Sigmoid colon (tissue), 7 donors: ENCODE measurements around the gene TMEM198. TPM values are rescaled to one million over a fixed set of nuclear protein-coding genes. Genes with fewer than 3 reads are reported as not detected.

Source experiments
- DNase-seq: peaks from one replicate; pipeline ENCODE4 v3.0.0-alpha.2; 2019
- H3K27ac ChIP-seq, 4 donors: fragments of 200-600 bp; sonication (generic); one replicate each; pipeline ENCODE4 v1.5.1; 2016 to 2019; ENCODE audit warnings: mild to moderate bottlenecking in 1 of 4
- H3K27me3 ChIP-seq, 3 donors: fragments of 200-600 bp; sonication (generic); one replicate each; pipeline ENCODE4 v1.5.1; 2019; ENCODE audit warnings: mild to moderate bottlenecking in 1 of 3
- H3K36me3 ChIP-seq, 4 donors: fragments of 200-600 bp; sonication (generic); one replicate each; pipeline ENCODE4 v1.5.1; 2016 to 2019
- H3K4me1 ChIP-seq, 4 donors: fragments of 200-600 bp; sonication (generic); one replicate each; pipeline ENCODE4 v1.5.1; 2017 to 2019
- H3K4me3 ChIP-seq, 4 donors: fragments of 200-600 bp; sonication (generic); one replicate each; pipeline ENCODE4 v1.5.1; 2017 to 2019; ENCODE audit warnings: mild to moderate bottlenecking in 2 of 4, moderate library complexity in 1 of 4
- H3K9me3 ChIP-seq, 4 donors: fragments of 200-600 bp in 3 of 4; sonication (generic) in 3 of 4; one replicate each; pipeline versions ENCODE4 v1.5.1 to v1.6.1; 2013 to 2019
- EP300 ChIP-seq, 4 donors: sonication (generic); formaldehyde crosslinking; IDR thresholded peaks; one replicate each; pipeline ENCODE4 v1.6.1; 2017; ENCODE audit warnings: antibody characterized with exemption in 4 of 4
- POLR2A ChIP-seq, 2 donors: fragments of 450-650 bp; IDR thresholded peaks; one replicate each; pipeline ENCODE4 v1.6.1; 2016; ENCODE audit warnings: antibody characterized with exemption in 2 of 2, mild to moderate bottlenecking in 2 of 2, moderate library complexity in 2 of 2
- POLR2AphosphoS5 ChIP-seq, 4 donors: sonication (generic); formaldehyde crosslinking; IDR thresholded peaks; one replicate each; pipeline ENCODE4 v1.6.1; 2017; ENCODE audit warnings: antibody characterized with exemption in 4 of 4
- WGBS, 2 donors: extraction: QIAGEN DNeasy Blood & Tissue Kit; methylation state at CpG; one replicate each; pipeline ENCODE4 v1.1.7; 2013; 5-methylcytosine and 5-hydroxymethylcytosine counted together
- intact Hi-C: fragments of 100-400 bp; cut with DNase I; formaldehyde crosslinking; loops from one replicate; pipeline ENCODE4 v1.15.1; 2023
- polyA plus RNA-seq, 3 donors: library from polyadenylated mRNA; stranded (reverse); fragments of 200-250 nt; gene quantifications; one replicate each; pipeline ENCODE4 v1.2.3, GENCODE V29; 2013
- total RNA-seq, 4 donors: library from RNA; depleted of rRNA; stranded (reverse); fragments of >200 nt; gene quantifications; one replicate each; pipeline ENCODE4 v1.1.0, GENCODE V29; 2016
- TF ChIP-seq, protein P1 (sequence below), 4 experiments: fragments of 450-650 bp in 3 of 4; fragments of 200-600 bp in 1 of 4; IDR thresholded peaks; one replicate each; pipeline ENCODE4 v1.5.1; 2016 to 2019; ENCODE audit warnings: antibody characterized with exemption in 4 of 4, mild to moderate bottlenecking in 3 of 4, moderate library complexity in 2 of 4
- donor health status: healthy with polysubstance abuse.
- donor health status: Bipolar disorder and iron deficiency.
- donor health status: healthy.

The TMEM198 gene
- total and polyA plus RNA-seq, 7 donors: 0.71 to 3.9 (median 1.6) TPM; not detected in 1

DNA sequence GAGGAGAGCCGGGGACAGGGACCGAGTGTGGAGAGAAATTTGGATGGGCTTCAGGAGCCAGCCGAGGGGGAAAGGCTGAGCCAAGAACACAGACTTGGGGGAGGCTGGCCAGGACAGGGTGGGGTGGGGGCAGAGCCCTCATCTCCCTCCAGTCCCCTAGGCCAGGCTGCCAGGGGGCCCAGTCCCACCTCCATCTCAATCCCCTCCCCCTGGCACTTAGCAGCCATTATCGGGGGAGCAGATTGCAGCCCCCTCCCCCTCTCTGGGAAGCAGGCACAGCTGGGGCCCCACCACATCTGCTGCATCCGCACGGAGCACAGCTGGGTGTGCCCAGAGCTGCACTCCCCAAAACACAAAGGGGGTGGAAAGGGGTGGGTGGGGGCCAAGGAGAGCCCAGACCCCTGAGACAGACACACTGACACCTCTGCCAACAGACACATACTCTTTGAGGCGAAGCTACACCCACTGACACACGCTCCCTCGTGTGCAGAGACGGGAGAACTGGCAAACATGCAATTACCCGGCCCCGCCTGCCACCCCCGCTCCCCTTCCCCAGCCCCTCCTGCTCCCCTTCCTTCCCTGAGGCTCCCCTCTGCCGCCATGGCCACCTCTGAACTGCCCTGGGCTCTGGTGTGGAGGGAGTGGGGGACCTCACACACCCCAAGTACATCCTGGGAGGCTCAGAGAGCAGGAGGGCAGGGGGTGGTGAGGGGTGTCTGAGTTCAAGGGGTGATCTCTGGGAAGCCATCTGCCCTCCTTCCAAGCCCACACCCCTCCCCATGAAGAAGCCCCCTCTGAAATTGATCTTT, 34.7 kb upstream of the TMEM198 start:
- Histone ChIP-seq H3K4me1 (peaks cover 0 to 27% (median 20%) of the 10 kb centered on the region in 4 donors), H3K4me3 (peak overlapping the region in 2 of 4 donors; percentile 24 to 46), H3K27me3 (peaks cover 6 to 47% (median 9%) of the 10 kb centered on the region in 3 donors), H3K9me3 (no peaks in the 10 kb centered on the region), H3K27ac (no peak overlapping the region), H3K36me3 (peaks cover 8 to 34% (median 18%) of the 10 kb centered on the region in 4 donors)
- WGBS, 2 donors: 12 to 13% methylated on average over 14 of the region's 14 CpGs
- no peak for DNase-seq
- intact Hi-C loops: no loop called here
- TF ChIP-seq POLR2A (IDR thresholded peaks at IDR 0.05) (no peak), POLR2AphosphoS5 (IDR thresholded peaks at IDR 0.05) (no peak), EP300 (IDR thresholded peaks at IDR 0.05) (no peak)
- TF ChIP-seq, protein P1, sequence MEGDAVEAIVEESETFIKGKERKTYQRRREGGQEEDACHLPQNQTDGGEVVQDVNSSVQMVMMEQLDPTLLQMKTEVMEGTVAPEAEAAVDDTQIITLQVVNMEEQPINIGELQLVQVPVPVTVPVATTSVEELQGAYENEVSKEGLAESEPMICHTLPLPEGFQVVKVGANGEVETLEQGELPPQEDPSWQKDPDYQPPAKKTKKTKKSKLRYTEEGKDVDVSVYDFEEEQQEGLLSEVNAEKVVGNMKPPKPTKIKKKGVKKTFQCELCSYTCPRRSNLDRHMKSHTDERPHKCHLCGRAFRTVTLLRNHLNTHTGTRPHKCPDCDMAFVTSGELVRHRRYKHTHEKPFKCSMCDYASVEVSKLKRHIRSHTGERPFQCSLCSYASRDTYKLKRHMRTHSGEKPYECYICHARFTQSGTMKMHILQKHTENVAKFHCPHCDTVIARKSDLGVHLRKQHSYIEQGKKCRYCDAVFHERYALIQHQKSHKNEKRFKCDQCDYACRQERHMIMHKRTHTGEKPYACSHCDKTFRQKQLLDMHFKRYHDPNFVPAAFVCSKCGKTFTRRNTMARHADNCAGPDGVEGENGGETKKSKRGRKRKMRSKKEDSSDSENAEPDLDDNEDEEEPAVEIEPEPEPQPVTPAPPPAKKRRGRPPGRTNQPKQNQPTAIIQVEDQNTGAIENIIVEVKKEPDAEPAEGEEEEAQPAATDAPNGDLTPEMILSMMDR (IDR thresholded peaks at IDR 0.05): no peak

DNA sequence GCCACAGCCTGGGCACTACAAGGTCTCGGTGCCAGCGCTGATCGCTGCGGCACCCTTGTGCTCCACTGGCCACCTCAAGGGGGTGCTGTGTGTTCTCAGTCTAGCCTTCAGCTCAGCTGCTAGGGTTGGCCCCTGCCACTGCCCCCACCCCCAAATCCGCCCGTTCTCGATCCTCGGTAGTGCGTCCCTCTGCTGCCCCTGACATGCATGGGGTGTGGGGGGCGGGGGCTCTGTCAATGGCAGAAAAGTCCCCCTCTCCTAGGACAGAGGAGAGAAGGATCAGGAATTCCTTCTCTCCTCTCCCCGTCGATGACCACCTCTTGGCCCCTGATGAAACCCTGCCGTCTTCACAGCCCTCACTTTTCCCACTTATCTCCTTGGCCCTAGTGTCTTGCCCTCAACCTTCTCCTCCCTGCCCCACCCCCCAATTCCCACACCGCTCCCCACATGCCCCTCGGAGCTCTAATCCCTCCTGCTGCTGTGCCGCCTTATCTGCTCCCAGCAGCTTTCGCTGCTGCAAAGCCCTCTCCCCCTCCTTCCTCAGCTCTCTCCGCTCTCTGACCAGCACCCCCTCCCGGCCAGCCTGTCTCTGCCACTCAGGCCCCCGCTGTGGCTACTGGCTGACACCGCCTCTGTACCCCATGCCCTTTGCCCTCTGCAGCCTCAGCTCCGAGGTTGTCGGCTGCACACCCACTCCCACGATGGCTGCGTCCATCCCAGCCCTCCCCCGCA, 33.9 kb upstream of the TMEM198 start:
- TF ChIP-seq POLR2A (IDR thresholded peaks at IDR 0.05) (no peak), EP300 (IDR thresholded peaks at IDR 0.05) (no peak)
- TF ChIP-seq, protein P1 (IDR thresholded peaks at IDR 0.05): peak in 3 of 4 experiments; percentile 51 to 71 (median 69)
- peaks cover 0 to 29% (median 22%) of the 10 kb centered on the region in 4 donors for H3K4me1 ChIP-seq
- WGBS, 2 donors: 2% methylated on average over 26 of the region's 26 CpGs
- H3K9me3 ChIP-seq: no peaks in the 10 kb centered on the region
- H3K27me3 ChIP-seq: peaks cover 6 to 55% (median 9%) of the 10 kb centered on the region in 3 donors
- H3K27ac ChIP-seq: peak overlapping the region in 1 of 4 donors; percentile 45
- peak overlapping the region in 3 of 4 donors; percentile 8 to 46 (median 24) for H3K4me3 ChIP-seq
- peak; percentile 81 for DNase-seq
- intact Hi-C loops: no loop called here
- H3K36me3 ChIP-seq: peaks cover 8 to 26% (median 13%) of the 10 kb centered on the region in 4 donors

DNA sequence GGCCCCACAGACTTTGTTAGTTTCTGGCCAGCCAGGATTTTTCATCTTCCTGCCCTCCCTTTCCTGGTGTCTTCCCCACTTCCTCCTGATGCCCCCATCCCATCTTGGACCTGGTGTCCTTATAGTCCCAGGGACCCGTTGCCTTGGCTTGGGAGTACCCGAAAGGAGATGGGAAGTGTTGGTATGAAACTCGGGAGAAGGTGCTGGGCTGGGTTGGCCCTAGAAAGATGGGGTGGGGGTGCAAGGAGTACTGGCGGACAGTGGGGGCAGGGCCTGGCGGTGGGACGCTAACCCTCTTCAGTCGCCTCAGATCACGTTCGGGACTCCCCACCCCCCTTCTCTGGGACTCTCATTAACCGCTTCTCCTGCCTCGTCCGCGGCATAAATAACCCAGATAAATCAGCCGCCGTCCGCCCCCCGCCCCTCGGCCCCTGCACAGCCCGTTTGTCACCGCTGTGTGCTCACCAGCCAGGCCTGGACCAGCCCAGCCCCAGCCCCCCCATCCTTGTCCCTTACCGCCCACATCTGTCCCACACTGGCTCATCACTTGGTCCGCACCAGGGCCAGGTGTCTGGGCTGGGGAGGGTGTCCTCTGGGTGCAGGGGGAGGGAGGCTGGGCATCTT, 33.2 kb upstream of the TMEM198 start:
- Histone ChIP-seq H3K36me3 (peaks cover 8 to 19% (median 9%) of the 10 kb centered on the region in 4 donors), H3K27ac (no peak overlapping the region), H3K4me3 (no peak overlapping the region), H3K4me1 (peaks cover 0 to 29% (median 22%) of the 10 kb centered on the region in 4 donors), H3K9me3 (no peaks in the 10 kb centered on the region), H3K27me3 (peaks cover 6 to 56% (median 9%) of the 10 kb centered on the region in 3 donors)
- intact Hi-C loops: no loop called here
- no peak for DNase-seq
- WGBS, 2 donors: 23 to 27% methylated on average over 22 of the region's 22 CpGs
- TF ChIP-seq, protein P1 (IDR thresholded peaks at IDR 0.05): no peak
- no peak for TF ChIP-seq EP300 (IDR thresholded peaks at IDR 0.05)
- TF ChIP-seq POLR2A (IDR thresholded peaks at IDR 0.05): no peak
- TF ChIP-seq POLR2AphosphoS5 (IDR thresholded peaks at IDR 0.05): no peak

DNA sequence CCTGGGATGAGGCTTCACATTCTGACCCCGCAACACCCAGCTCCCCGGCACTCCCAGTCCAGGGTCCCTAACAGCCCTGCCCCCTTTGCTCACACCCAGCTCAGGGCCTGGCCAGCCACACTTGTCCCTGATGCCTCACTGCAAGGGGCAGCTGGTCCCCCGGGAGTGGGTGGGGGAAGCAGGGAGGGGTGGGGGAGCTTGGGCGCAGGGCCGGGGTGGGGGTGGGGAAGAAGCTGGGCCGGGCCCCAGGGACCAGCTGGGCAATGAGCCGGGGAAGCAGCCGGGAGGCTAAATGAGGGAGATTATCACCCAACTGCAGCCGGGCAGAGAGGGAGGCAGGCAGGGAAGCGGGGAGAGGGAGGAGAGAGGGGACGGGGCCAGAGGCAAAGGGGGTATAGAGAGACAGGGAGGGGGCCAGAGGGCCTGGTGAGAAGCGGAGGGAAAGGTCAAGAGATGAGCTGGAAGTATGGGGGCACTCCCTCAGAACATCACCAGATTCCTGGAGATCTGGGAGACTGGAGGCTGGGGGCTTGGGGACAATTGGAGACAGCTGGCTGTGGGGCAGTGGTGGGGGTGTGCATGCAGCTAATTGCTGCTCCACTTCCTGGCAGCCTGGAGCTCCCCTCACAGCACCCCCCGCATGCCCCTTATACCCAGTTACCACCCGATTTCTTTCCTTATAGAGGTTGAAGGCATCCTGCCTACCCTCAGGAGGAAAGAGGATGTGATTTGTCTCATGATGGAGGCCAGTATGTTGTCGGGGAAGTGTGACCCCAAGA, 32.1 kb upstream of the TMEM198 start:
- no peak overlapping the region for H3K4me3 ChIP-seq
- H3K4me1 ChIP-seq: peaks cover 0 to 29% (median 22%) of the 10 kb centered on the region in 4 donors
- intact Hi-C loops: no loop called here
- H3K9me3 ChIP-seq: no peaks in the 10 kb centered on the region
- no peak for DNase-seq
- H3K27me3 ChIP-seq: peaks cover 6 to 56% (median 9%) of the 10 kb centered on the region in 3 donors
- H3K36me3 ChIP-seq: peaks cover 0 to 8% (median under 1%) of the 10 kb centered on the region in 4 donors
- H3K27ac ChIP-seq: no peak overlapping the region
- 27 to 37% methylated on average over 15 of the region's 15 CpGs for WGBS, 2 donors
- TF ChIP-seq POLR2AphosphoS5 (IDR thresholded peaks at IDR 0.05): no peak
- TF ChIP-seq EP300 (IDR thresholded peaks at IDR 0.05): no peak
- no peak for TF ChIP-seq POLR2A (IDR thresholded peaks at IDR 0.05)
- TF ChIP-seq, protein P1 (IDR thresholded peaks at IDR 0.05): no peak
